PFSK-1 (cell line): Measurements from ENCODE around the gene TENT5C.

Experiments
- FOXP2 ChIP-seq: optimal IDR thresholded peaks from 2 replicates; pipeline ENCODE3; 2011; ENCODE audit warnings: borderline replicate concordance, control low read depth, inconsistent platforms; ENCODE audit not compliant: insufficient read depth; ENCODE audit errors: extremely low read length, extremely low read depth
- POLR2AphosphoS5 ChIP-seq: IDR thresholded peaks from 2 replicates; pipeline ENCODE4 v1.6.1; 2012; ENCODE audit warnings: low read depth, mild to moderate bottlenecking, control low read depth, low read length, moderate library complexity
- REST ChIP-seq, 2 experiments: IDR thresholded peaks; 2 replicates each; pipeline versions ENCODE4 v1.6.1 to v1.8.0; 2011 to 2012; ENCODE audit warnings: low read depth in 2 of 2, low read length in 2 of 2, control low read depth in 1 of 2, inconsistent platforms in 1 of 2, mild to moderate bottlenecking in 1 of 2, moderate library complexity in 1 of 2; ENCODE audit not compliant: insufficient read depth in 1 of 2
- SIN3A ChIP-seq: IDR thresholded peaks from 2 replicates; pipeline ENCODE4 v1.6.1; 2012; ENCODE audit warnings: mild to moderate bottlenecking, low read length, moderate library complexity, borderline replicate concordance; ENCODE audit not compliant: insufficient read depth
- TAF1 ChIP-seq: IDR thresholded peaks from 2 replicates; pipeline ENCODE4 v1.6.1; 2012; ENCODE audit warnings: low read length, control low read depth, borderline replicate concordance; ENCODE audit not compliant: insufficient read depth

GRCh38 chr1:117643601-117644000 lies 37.8 kb downstream of the TENT5C start:
- no peak for TF ChIP-seq REST (IDR thresholded peaks at IDR 0.05; ENCODE audit: insufficient read depth in 1 of 2, low read depth in 2 of 2, low read length in 2 of 2)
- TF ChIP-seq FOXP2, result no peak
- no peak for TF ChIP-seq SIN3A
- no peak for TF ChIP-seq TAF1
- TF ChIP-seq POLR2AphosphoS5, result no peak
